ENCODE results near the gene CD274. TPM values are rescaled to one million over a fixed set of nuclear protein-coding genes. Genes with fewer than 3 reads are reported as not detected.
A peak's percentile ranks its signal among the peaks of the same experiment; 100 is the strongest.
"Not testable (repeated sequence)": the region's sequence is repeated elsewhere in the genome, so short reads cannot be mapped to it uniquely, and the experiment has no call there.

Gene CD274
- total and polyA plus RNA-seq, 10 of the 15 experiments (the other 5 are each of a cell fraction or from before 2014, with no cell fraction given): 9.4 to 128 (median 24.6) TPM

- TF ChIP-seq ZNF687 (IDR thresholded peaks at IDR 0.05): 0 out of 2 replicates have a peak, but pooled peaks have one; percentile 30
Observed at GRCh38 chr9:5460157-5460556, 9.8 kb downstream of the CD274 start (continued).

- H3K9ac ChIP-seq (ENCODE audit: control insufficient read depth, insufficient read depth, low read length); H3K4me2 ChIP-seq (ENCODE audit: control insufficient read depth, insufficient read depth); in situ Hi-C loops (cut with MboI); H3K27me3 ChIP-seq (replicated peaks in 1 of 2; ENCODE audit: control insufficient read depth in 2 of 2, insufficient read depth in 2 of 2, low read length in 1 of 2); intact Hi-C loops (cut with micrococcal nuclease; ENCODE audit: unreplicated experiment); FAIRE-seq; BruUV-seq (replicated peaks); H3K4me3 ChIP-seq; H4K20me1 ChIP-seq (ENCODE audit: control insufficient read depth, insufficient read depth); H3K27ac ChIP-seq (ENCODE audit: control insufficient read depth, insufficient read depth); DNase-seq (ENCODE audit: low read depth, low spot score); H2AFZ ChIP-seq (ENCODE audit: control insufficient read depth, low read depth, low read length); H3K9me3 ChIP-seq (replicated peaks; ENCODE audit: control insufficient read depth, insufficient read depth, low read length): not testable (repeated sequence)
- TF ChIP-seq SPI1 (IDR thresholded peaks at IDR 0.05; ENCODE audit: borderline replicate concordance, insufficient read depth, low read depth, low read length): peak; percentile 60
- TF ChIP-seq ZBTB11 (CRISPR knock-in tag; IDR thresholded peaks at IDR 0.05): 0 out of 2 replicates have a peak, but pooled peaks have one; percentile 7
- TF ChIP-seq ZBTB33 (IDR thresholded peaks at IDR 0.05): peak; percentile 68; the same call in 1 of the 2 replicates
- CTCF ChIA-PET: interaction anchor here (0.8 to 3.1 kb wide), 4 partner anchors 16 to 136 kb away, joined by 3 to 11 read pairs (median 3); no protein-coding TSS in a partner anchor
- peaks cover 16 to 28% of the 10 kb centered on the region in 2 experiments for H3K36me3 ChIP-seq (ENCODE audit: control insufficient read depth in 2 of 2, insufficient read depth in 2 of 2, low read length in 1 of 2)
- RAD21 ChIA-PET (ENCODE audit: unreplicated experiment): interaction anchor here (0.7 to 2.2 kb wide), 5 partner anchors 15 to 136 kb away, joined by 3 to 7 read pairs (median 5); partner anchors contain the start of genes CD274 and PDCD1LG2
- H3K4me1 ChIP-seq (ENCODE audit: control insufficient read depth, insufficient read depth, low read length): peaks cover 32% of the 10 kb centered on the region
- POLR2A ChIA-PET: interaction anchor here (0.7 to 1.8 kb wide), 7 partner anchors 16 to 198 kb away, joined by 3 to 6 read pairs (median 3); partner anchors contain the start of gene PDCD1LG2
- 82% methylated on average over 4 of the region's 4 CpGs for WGBS (ENCODE audit: insufficient coverage, insufficient replicate concordance, low lambda C conversion rate, missing lambda C conversion rate)
- peak; percentile 43 for ATAC-seq
- SMC1A ChIA-PET (ENCODE audit: uncharacterized antibody, unreplicated experiment): interaction anchor here (0.6 to 8.9 kb wide), 14 partner anchors 10 to 123 kb away, joined by 3 to 90 read pairs (median 6); partner anchors contain the start of gene PDCD1LG2
- H3K79me2 ChIP-seq (ENCODE audit: control insufficient read depth, insufficient read depth, low read length): peaks cover 31% of the 10 kb centered on the region
Observed at GRCh38 chr9:5464831-5465330, 14.5 kb downstream of the CD274 start.

All from GM12878 (cell line).